MM.1S (cell line): ENCODE data around the gene POLR3F.

Experiments
- CTCF ChIP-seq: fragments of 300-600 bp; sonication (generic); IDR thresholded peaks from 2 replicates; pipeline ENCODE4 v1.5.1; 2016; ENCODE audit warnings: antibody characterized with exemption, low read length, mixed read lengths
- EZH2 ChIP-seq: fragments of 300-600 bp; sonication (generic); optimal IDR thresholded peaks from 2 replicates; pipeline ENCODE3; 2017; ENCODE audit warnings: low read depth, mild to moderate bottlenecking, antibody characterized with exemption, low read length, mixed read lengths

GRCh38 chr20:18421608-18422007 lies 45.6 kb upstream of the POLR3F start:
- TF ChIP-seq CTCF, result no peak
- TF ChIP-seq EZH2, result no peak
